SK-MEL-5 (cell line): ENCODE measurements around the gene DENND1A. TPM values are rescaled to one million over a fixed set of nuclear protein-coding genes. Genes with fewer than 3 reads are reported as not detected.
A peak's percentile ranks its signal among the peaks of the same experiment; 100 is the strongest.

ENCODE experiments used
- DNase-seq: peaks from one replicate; pipeline ENCODE4 v3.0.0-alpha.2; 2016; ENCODE audit warnings: low read depth, low spot score
- in situ Hi-C: cut with HindIII; loops from 2 replicates; pipeline ENCODE4 v1.10.0; 2016; ENCODE audit warnings: low sequenced_read_pairs, high pct_unique_total_duplicates, low pct_unique_long_range_greater_than_20kb
- total RNA-seq: library from RNA; depleted of rRNA; stranded (reverse); fragments of >200 nt; shearing (Covaris generic); gene quantifications from 2 replicates; pipeline ENCODE4 v1.2.3, GENCODE V29; 2014

DENND1A gene
- total RNA-seq, 1 experiment from 2014 or later, result 30.4 TPM

DNA sequence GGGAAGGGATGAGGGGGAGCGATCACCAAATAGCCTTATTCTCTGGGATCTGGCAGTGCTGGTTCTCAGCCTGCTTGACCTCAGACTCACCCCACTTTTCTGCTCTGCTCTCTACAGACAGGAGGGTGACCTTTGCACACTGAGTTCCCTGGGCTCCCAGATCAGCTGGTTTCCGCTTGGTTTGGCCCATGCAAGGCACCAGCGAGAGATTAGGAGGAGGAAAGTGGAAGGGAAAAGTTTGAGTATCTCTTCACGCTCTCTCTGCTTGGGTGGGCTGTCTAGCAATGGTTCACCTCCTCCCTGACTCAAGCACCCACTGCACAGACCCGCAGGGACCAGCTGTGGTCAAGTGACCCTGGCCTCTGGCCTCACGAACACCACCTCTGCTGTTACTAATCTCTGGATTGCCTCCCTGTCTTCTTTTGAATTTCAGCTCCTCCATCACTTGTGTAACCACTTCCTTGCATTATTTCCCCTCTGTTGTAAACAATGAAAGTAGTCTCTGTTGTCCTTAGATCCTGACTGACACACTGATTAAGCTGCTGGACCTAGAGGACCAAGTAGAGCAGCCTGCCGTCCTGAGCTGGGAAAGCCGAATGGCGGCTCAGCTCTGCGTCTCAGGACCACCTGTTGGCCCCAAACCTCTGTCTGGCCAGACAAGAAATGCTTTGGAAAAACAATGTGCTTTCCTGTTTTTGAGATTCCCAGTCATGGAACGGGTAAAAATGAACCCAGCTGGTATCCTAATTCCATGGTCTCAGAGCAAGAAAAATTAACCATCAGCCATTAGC, 387.3 kb downstream of the DENND1A start:
- no peak for DNase-seq
- in situ Hi-C loops, result no loop called here

- in situ Hi-C loops, result no loop called here
- peak; percentile 11 for DNase-seq
Measured at GRCh38 chr9:123541411-123541810, 388.5 kb downstream of the DENND1A start.

GRCh38 chr9:123540457-123540856, 389.5 kb downstream of the DENND1A start:
- no peak for DNase-seq
- in situ Hi-C loops, result no loop called here

DNA sequence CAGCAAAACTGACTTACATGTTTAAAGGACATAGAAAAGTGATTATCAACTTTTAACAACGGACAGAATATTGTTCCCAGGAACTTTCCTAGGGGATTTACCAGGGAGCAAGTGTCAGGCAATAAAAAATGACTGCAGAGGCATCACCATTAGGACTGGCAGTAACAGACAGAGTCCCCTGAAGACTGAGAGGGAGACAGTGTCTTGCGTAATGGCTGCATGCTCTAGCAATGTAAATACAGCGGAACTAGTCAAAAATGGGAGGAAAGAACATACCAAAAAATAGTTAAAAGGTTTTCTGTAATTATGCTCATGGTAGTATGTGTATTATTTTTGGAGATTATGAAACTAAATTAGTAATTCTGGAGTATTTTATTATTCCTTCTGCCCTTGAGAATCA, 392.1 kb downstream of the DENND1A start:
- DNase-seq, result no peak
- in situ Hi-C loops, result no loop called here

DNA sequence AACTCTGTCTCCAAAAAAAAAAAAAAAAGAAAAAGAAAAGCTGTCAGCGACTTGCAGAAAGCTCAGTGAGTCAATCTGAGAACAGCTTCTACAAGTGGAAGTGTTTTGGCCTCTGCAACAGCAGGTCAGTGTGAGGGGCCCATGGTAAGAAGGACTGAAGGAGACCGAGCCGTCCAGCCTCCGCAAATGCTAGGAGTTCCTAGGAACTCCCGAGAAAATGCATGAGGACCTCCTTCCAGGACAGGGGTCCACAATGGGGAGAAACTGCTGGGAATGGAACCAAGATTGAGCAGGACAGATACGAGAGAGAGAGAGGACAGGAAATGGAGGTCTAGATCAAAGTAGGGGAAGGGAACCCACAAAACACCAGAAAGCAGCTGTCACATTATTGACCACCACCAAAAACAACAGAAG, 393.5 kb downstream of the DENND1A start:
- in situ Hi-C loops, result no loop called here
- DNase-seq, result no peak

DNA sequence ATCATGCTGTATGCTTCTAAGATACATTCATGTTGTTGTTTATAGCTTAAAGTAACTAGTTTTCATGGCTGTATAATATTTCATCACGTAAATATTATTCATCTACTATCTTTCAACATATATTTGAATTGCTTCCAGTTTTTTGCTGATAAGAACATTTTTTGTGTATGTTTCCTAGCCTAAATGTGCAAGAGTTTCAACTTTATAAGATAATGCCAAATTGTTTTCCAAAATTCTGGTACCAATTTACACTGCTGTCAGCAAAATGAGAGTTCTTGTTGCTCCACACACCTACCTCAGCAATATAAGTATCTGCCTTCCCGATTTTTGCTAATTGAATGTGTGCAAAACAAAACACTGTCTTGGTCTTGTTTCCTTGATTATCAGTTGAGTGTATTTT, 395.6 kb downstream of the DENND1A start:
- DNase-seq, result no peak
- in situ Hi-C loops, result no loop called here

DNA sequence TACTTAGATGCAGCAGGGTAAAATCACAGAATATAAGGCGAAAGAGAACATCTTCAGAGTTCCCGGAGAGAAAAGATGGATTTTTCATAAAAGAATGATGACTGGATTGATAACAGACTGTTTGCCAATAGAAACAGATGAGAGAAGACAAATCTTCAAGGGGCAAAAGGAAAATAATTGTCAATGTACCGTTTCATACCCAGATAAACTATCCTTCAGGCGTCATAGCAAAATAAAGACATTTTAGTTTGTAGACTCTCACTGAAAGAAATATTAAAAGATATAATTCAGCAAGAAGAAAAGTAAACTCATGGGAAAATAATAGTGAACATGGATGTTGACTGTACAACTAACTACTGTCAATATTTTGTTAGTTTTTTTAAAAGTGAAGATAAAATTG, 399.7 kb downstream of the DENND1A start:
- in situ Hi-C loops, result no loop called here
- DNase-seq, result no peak

DNA sequence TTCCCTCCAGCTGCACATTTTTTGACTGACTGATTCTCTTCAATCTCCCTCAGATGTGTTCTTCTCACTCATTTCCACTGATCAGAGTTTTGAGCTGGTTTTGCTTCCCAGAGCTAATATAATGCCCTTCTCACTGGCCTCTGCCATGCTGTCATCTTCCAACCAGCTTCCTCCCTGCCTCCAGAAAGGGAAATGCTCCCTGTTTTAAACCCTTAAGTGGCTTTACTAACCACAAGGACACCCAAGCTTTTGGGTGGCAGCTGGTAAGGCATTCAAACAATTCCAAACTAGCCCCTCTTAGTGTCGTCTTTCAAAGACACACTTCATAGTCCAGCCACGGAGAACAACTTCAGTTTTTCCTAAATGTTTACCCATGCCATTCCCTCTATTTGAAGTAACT, 401.4 kb downstream of the DENND1A start:
- no peak for DNase-seq
- in situ Hi-C loops, result no loop called here

GRCh38 chr9:123527981-123528380, 401.9 kb downstream of the DENND1A start:
- in situ Hi-C loops, result no loop called here
- no peak for DNase-seq

- in situ Hi-C loops, result no loop called here
- no peak for DNase-seq
Measured at GRCh38 chr9:123525957-123526356, 404.0 kb downstream of the DENND1A start.

- in situ Hi-C loops, result no loop called here
- DNase-seq, result no peak
Measured at GRCh38 chr9:123525424-123525823, 404.5 kb downstream of the DENND1A start.

DNA sequence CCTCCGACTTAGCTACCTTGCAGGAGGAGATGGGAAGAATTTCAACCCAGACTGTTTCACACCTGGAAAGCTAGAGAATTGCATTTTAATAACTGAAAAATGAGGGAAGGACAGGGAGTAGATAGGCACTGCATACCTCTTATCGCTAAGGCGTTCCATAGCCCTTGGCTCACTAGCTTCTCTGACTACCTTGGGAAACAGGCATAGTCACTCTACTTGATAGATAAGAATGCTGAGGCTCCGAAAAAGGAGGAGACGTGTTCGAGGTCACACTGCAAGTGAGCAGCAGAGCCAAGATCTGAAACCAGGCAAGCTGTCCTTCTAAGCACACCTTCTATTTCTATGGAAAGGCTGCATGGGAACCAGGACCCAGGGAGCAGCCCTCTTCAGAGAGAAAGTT, 405.1 kb downstream of the DENND1A start:
- in situ Hi-C loops, result no loop called here
- DNase-seq, result no peak

- in situ Hi-C loops, result no loop called here
- no peak for DNase-seq
Measured at GRCh38 chr9:123523845-123524244, 406.1 kb downstream of the DENND1A start.

DNA sequence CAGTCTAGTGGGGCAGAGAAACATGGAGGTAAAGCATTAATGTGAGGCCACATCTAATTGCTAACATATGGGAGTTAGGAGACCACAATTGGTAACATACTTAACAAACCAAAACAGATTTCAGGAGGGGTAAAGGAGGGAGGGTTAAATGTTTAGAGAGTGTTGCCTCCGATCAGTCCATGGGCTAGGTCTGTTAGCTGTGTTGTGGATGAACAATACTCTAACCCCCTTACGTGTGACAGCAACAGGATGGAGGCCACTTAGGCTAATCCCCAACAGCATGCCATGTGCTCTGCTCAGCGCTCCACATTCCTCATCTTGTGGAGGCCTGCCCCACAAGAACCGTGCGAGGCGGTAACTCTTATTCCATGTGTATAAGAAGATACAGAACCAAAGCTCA, 406.9 kb downstream of the DENND1A start:
- no peak for DNase-seq
- in situ Hi-C loops, result no loop called here

DNA sequence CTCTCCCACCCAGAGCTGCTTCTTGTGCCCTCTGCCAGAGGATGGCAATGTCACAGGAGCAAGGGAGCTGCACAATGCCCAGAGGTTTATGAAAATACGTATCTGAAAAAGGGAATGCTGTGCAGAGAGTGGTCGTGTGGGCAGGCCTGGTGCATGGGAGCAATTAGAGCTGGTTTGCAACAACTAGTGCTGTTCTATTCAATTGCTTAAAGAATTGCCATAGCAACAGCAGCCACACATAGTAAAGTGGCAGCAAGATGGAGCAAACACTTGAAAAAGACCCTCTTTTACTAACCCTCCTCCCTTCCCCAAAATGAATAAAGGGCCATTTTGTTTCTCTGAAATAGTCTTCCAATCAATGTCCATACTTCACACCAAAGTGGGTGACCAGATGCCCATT, 407.7 kb downstream of the DENND1A start:
- in situ Hi-C loops, result no loop called here
- DNase-seq, result no peak

- no peak for DNase-seq
- in situ Hi-C loops, result no loop called here
Measured at GRCh38 chr9:123518338-123518737, 411.6 kb downstream of the DENND1A start.

DNA sequence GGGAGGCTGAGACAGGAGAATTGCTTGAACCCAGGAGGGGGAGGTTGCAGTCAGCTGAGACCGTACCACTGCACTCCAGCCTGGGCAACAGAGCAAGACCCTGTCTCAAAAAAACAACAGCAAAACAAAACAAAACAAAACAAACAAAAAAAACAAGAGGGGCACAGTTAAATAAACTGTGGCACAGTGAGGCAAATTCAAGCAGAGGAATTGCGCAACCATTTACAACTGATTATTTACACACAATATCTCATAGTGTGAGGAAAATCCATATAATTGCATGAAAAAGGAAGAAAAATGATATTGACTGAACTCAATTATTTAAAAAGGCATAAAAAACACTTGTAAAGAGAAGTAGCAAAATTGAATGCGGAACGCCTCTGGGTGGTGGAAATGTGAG, 412.4 kb downstream of the DENND1A start:
- no peak for DNase-seq
- in situ Hi-C loops, result no loop called here

- in situ Hi-C loops, result no loop called here
- peak; percentile 82 for DNase-seq
Measured at GRCh38 chr9:123514766-123515165, 415.2 kb downstream of the DENND1A start.

- DNase-seq, result no peak
- in situ Hi-C loops, result no loop called here
Measured at GRCh38 chr9:123513554-123513953, 416.4 kb downstream of the DENND1A start.
